Upper lobe of right lung (tissue), 1 donor: ENCODE measurements around the gene WDFY2. TPM values are rescaled to one million over a fixed set of nuclear protein-coding genes. Genes with fewer than 3 reads are reported as not detected.

ENCODE experiments used
- ATAC-seq: fragments of 200-7000 bp; cut with Tn5 transposase; one replicate; pipeline ENCODE4 v1.9.1; 2020; ENCODE audit warnings: mild to moderate bottlenecking, moderate library complexity
- DNase-seq: peaks from one replicate; pipeline ENCODE4 v3.0.0-alpha.2; 2020
- H3K27ac ChIP-seq: fragments of 200-600 bp; one replicate; pipeline ENCODE4 v1.8.0; 2022
- H3K27me3 ChIP-seq: fragments of 200-600 bp; one replicate; pipeline ENCODE4 v1.8.0; 2022; ENCODE audit warnings: mild to moderate bottlenecking
- H3K36me3 ChIP-seq: fragments of 200-600 bp; one replicate; pipeline ENCODE4 v1.8.0; 2022
- H3K4me1 ChIP-seq: fragments of 200-600 bp; one replicate; pipeline ENCODE4 v1.8.0; 2022
- H3K4me3 ChIP-seq: fragments of 200-600 bp; one replicate; pipeline ENCODE4 v1.8.0; 2022; ENCODE audit warnings: mild to moderate bottlenecking
- H3K9me3 ChIP-seq: fragments of 200-600 bp; one replicate; pipeline ENCODE4 v1.8.0; 2022
- intact Hi-C: fragments of 100-400 bp; cut with DNase I; formaldehyde crosslinking; loops from one replicate; pipeline ENCODE4 v1.11.0; 2022
- total RNA-seq: library from RNA; stranded (reverse); fragmentation: NEBNext Ultra II Directional; extraction: Animal tissue kit (Norgen Biotek cat#: 25700); gene quantifications from one replicate; pipeline ENCODE4 v1.2.1, GENCODE V29; 2021
- TF ChIP-seq, protein P1 (sequence below): fragments of 200-600 bp; IDR thresholded peaks from one replicate; pipeline ENCODE4 v1.8.0; 2022; ENCODE audit warnings: antibody characterized with exemption
- donor health status: DM: no; HTN: yes; CAD: no; lungs with severe emphysema.

The WDFY2 gene
- total RNA-seq, 1 donor from 2014 or later, result 13.1 TPM

DNA sequence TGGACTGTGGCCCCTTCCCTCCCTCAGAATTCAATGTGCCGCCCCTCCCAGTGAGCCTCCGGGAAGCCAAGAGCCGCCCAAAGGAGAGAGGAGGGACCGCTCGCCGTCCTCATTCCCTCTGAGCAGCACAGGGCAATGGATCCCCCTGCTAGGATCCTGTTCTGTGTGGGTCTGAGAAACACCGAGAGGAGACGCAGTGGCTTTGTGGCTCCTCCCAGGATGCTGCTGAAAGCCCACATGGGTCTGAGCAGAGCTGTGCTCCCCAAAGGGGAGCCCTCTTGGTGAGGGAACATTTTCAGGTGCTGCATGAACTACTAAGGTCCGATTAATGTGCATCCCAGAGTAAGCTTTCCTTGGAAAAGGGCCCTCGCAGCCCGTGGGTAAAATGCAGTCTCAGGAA lies 189.3 kb downstream of the WDFY2 start:
- TF ChIP-seq, protein P1, sequence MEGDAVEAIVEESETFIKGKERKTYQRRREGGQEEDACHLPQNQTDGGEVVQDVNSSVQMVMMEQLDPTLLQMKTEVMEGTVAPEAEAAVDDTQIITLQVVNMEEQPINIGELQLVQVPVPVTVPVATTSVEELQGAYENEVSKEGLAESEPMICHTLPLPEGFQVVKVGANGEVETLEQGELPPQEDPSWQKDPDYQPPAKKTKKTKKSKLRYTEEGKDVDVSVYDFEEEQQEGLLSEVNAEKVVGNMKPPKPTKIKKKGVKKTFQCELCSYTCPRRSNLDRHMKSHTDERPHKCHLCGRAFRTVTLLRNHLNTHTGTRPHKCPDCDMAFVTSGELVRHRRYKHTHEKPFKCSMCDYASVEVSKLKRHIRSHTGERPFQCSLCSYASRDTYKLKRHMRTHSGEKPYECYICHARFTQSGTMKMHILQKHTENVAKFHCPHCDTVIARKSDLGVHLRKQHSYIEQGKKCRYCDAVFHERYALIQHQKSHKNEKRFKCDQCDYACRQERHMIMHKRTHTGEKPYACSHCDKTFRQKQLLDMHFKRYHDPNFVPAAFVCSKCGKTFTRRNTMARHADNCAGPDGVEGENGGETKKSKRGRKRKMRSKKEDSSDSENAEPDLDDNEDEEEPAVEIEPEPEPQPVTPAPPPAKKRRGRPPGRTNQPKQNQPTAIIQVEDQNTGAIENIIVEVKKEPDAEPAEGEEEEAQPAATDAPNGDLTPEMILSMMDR, result no peak
- Histone ChIP-seq H3K9me3 (no peaks in the 10 kb centered on the region), H3K36me3 (peaks cover 6% of the 10 kb centered on the region), H3K27ac (no peak overlapping the region), H3K27me3 (no peaks in the 10 kb centered on the region), H3K4me1 (no peaks in the 10 kb centered on the region), H3K4me3 (no peak overlapping the region)
- DNase-seq (no peak), ATAC-seq (no peak)
- intact Hi-C loops, result no loop called here

GRCh38 chr13:51776179-51776578 lies 191.9 kb downstream of the WDFY2 start:
- intact Hi-C loops, result no loop called here
- H3K4me1 ChIP-seq, result no peaks in the 10 kb centered on the region
- TF ChIP-seq, protein P1, result no peak
- H3K27me3 ChIP-seq, result no peaks in the 10 kb centered on the region
- no peak overlapping the region for H3K4me3 ChIP-seq
- DNase-seq (no peak), ATAC-seq (no peak)
- H3K27ac ChIP-seq, result no peak overlapping the region
- H3K9me3 ChIP-seq, result no peaks in the 10 kb centered on the region
- peaks cover 6% of the 10 kb centered on the region for H3K36me3 ChIP-seq

- TF ChIP-seq, protein P1, result no peak
- no peak for DNase-seq
- H3K27ac ChIP-seq, result no peak overlapping the region
These were observed 193.7 kb downstream of the WDFY2 start for GRCh38 chr13:51777921-51778320.

DNA sequence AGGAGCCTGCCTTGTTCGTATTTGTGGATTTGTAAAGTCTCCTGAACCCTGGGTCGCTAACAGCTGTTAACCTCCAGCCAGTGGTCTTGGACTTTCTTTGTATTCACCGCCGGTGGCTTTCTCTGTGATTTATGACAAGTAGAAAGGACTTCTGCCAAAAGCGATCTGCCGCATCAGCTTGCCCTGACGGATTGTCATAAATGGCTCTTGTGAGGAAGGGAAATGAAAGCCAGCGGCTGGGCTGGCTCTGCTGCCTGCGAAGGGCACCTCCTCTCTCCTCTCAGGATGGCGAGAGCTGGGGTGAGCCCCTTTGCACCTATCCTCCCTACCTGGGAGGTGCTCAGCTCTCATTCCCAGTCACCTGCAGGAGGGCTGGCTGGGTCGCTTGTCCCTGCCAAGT lies 194.1 kb downstream of the WDFY2 start:
- no peak for DNase-seq
- intact Hi-C loops, result no loop called here

More at GRCh38 chr13:51777921-51778320, 193.7 kb downstream of the WDFY2 start:
- peaks cover 2% of the 10 kb centered on the region for H3K36me3 ChIP-seq
- no peaks in the 10 kb centered on the region for H3K9me3 ChIP-seq
- no peak overlapping the region for H3K4me3 ChIP-seq
- ATAC-seq, result no peak
- no peaks in the 10 kb centered on the region for H3K4me1 ChIP-seq
- intact Hi-C loops, result no loop called here
- no peaks in the 10 kb centered on the region for H3K27me3 ChIP-seq

GRCh38 chr13:51780099-51780498 lies 195.8 kb downstream of the WDFY2 start:
- Histone ChIP-seq H3K4me1 (no peaks in the 10 kb centered on the region), H3K4me3 (no peak overlapping the region), H3K27ac (no peak overlapping the region), H3K27me3 (no peaks in the 10 kb centered on the region), H3K36me3 (no peaks in the 10 kb centered on the region), H3K9me3 (no peaks in the 10 kb centered on the region)
- ATAC-seq (no peak), DNase-seq (no peak)
- TF ChIP-seq, protein P1, result no peak
- intact Hi-C loops, result no loop called here

More for the DNA sequence above, 194.1 kb downstream of the WDFY2 start:
- no peak overlapping the region for H3K27ac ChIP-seq
- H3K9me3 ChIP-seq, result no peaks in the 10 kb centered on the region
- ATAC-seq, result no peak
- no peaks in the 10 kb centered on the region for H3K36me3 ChIP-seq
- H3K4me1 ChIP-seq, result no peaks in the 10 kb centered on the region
- TF ChIP-seq, protein P1, result no peak
- no peak overlapping the region for H3K4me3 ChIP-seq
- H3K27me3 ChIP-seq, result no peaks in the 10 kb centered on the region
